Lung (tissue), 12 donors: ENCODE results near the gene TEX48. TPM values are rescaled to one million over a fixed set of nuclear protein-coding genes. Genes with fewer than 3 reads are reported as not detected.
A peak's percentile ranks its signal among the peaks of the same experiment; 100 is the strongest.

Experiments
- ATAC-seq: fragments of 200-7000 bp; cut with Tn5 transposase; one replicate; pipeline ENCODE4 v1.9.1; 2020; ENCODE audit warnings: moderate number of reproducible peaks; ENCODE audit not compliant: insufficient read depth, low FRiP score
- DNase-seq, 3 donors: peaks; one replicate each; pipeline ENCODE4 v3.0.0-alpha.2; 2013 to 2017
- H3K27ac ChIP-seq, 2 donors: one replicate each; pipeline ENCODE4 v1.5.1; 2013; ENCODE audit warnings: mild to moderate bottlenecking in 2 of 2, moderate library complexity in 2 of 2, control low read depth in 1 of 2, inconsistent platforms in 1 of 2, low read depth in 1 of 2, low read length in 1 of 2
- H3K27me3 ChIP-seq, 3 donors: one replicate each; pipeline ENCODE4 v1.5.1; 2013; ENCODE audit warnings: low read length in 2 of 3; ENCODE audit not compliant: control insufficient read depth in 3 of 3, insufficient read depth in 3 of 3
- H3K36me3 ChIP-seq, 4 donors: one replicate each; pipeline ENCODE4 v1.5.1; 2013; ENCODE audit warnings: low read length in 4 of 4, mild to moderate bottlenecking in 1 of 4, moderate library complexity in 1 of 4; ENCODE audit not compliant: control insufficient read depth in 4 of 4, insufficient read depth in 4 of 4
- H3K4me1 ChIP-seq, 5 donors: one replicate each; pipeline ENCODE4 v1.5.1; 2013; ENCODE audit warnings: low read length in 5 of 5, mild to moderate bottlenecking in 2 of 5, moderate library complexity in 1 of 5; ENCODE audit not compliant: control insufficient read depth in 5 of 5, insufficient read depth in 5 of 5
- H3K4me3 ChIP-seq: one replicate; pipeline ENCODE4 v1.5.1; 2013; ENCODE audit warnings: mild to moderate bottlenecking, control low read depth, moderate library complexity
- H3K9ac ChIP-seq, 2 donors: one replicate each; pipeline ENCODE4 v1.5.1; 2013; ENCODE audit warnings: low read length in 2 of 2, control low read depth in 1 of 2; ENCODE audit not compliant: insufficient read depth in 1 of 2
- H3K9me3 ChIP-seq, 4 donors: one replicate each; pipeline ENCODE4 v1.5.1; 2013; ENCODE audit warnings: low read length in 3 of 4, mild to moderate bottlenecking in 1 of 4, moderate library complexity in 1 of 4; ENCODE audit not compliant: control insufficient read depth in 4 of 4, insufficient read depth in 3 of 4
- WGBS, 2 donors: extraction: QIAGEN DNeasy Blood & Tissue Kit; methylation state at CpG; one replicate each; pipeline ENCODE4 v1.1.7; 2013; 5-methylcytosine and 5-hydroxymethylcytosine counted together
- polyA plus RNA-seq, 2 donors: library from polyadenylated mRNA; stranded (reverse); fragments of 200-250 nt; gene quantifications; one replicate each; pipeline ENCODE4 v1.2.1, GENCODE V29; 2013
- total RNA-seq, 2 donors: library from RNA; depleted of rRNA in 1 of 2; stranded (reverse); fragments of >200 nt in 1 of 2; gene quantifications; one replicate each; pipeline ENCODE4 v1.2.1, GENCODE V29; 2014 to 2021
- TF ChIP-seq, protein P1 (sequence below): IDR thresholded peaks from 2 replicates; pipeline ENCODE4 v1.5.1; 2012; ENCODE audit warnings: mild to moderate bottlenecking; ENCODE audit errors: control extremely low read depth, extremely low read depth
- donor health status: control.
- donor health status: control.
- donor health status: Bipolar disorder and iron deficiency.
- donor health status: healthy.
- donor health status: DM: yes; HTN: yes; CAD: no.

Gene TEX48
- total and polyA plus RNA-seq, 4 donors = not detected

DNA sequence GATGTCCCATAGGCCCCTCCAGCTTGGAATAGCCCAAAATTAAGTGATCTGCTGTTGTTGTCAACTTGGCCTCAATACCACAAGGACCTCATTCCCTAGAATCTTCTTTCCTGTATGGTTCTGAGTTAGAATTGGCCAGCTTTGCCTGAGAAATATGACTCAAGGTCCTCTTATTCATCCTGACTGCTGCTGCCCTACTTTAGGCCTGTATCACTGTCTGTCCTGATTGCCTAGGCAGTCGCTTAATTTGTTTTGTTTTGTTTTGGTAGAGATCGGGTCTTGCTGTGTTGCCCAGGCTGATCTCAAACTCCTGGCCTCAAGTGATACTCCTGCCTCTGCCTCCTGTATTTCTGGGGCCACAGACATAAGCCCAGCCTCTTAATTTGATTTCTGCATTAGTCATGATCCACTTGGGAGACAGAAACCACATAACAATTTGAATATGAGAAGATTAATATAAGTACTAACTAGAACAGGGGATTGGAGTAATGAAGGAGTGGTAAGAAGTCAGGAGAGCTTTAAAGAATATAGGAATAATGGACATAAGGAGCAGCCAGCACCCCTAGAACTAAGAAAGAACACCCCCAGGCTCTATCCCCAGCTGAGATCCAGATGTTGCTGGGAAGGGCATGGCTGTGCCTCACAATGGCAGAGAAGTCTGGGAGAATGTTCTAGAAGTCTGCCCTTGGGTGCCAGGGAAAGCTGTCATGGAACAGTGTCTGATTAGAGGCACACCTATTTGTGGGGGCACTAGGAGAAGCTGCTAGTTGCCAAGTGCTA is 29.0 kb downstream of the TEX48 start:
- Histone ChIP-seq H3K27ac (no peak overlapping the region), H3K9me3 (no peaks in the 10 kb centered on the region), H3K4me1 (no peaks in the 10 kb centered on the region), H3K27me3 (no peaks in the 10 kb centered on the region), H3K4me3 (no peak overlapping the region), H3K9ac (peak overlapping the region in 1 of 2 donors; percentile 5), H3K36me3 (peaks cover 0 to 3% (median 0%) of the 10 kb centered on the region in 4 donors)
- ATAC-seq (no peak), DNase-seq (no peak)
- 92 to 94% methylated on average over 2 of the region's 2 CpGs for WGBS, 2 donors
- TF ChIP-seq, protein P1, sequence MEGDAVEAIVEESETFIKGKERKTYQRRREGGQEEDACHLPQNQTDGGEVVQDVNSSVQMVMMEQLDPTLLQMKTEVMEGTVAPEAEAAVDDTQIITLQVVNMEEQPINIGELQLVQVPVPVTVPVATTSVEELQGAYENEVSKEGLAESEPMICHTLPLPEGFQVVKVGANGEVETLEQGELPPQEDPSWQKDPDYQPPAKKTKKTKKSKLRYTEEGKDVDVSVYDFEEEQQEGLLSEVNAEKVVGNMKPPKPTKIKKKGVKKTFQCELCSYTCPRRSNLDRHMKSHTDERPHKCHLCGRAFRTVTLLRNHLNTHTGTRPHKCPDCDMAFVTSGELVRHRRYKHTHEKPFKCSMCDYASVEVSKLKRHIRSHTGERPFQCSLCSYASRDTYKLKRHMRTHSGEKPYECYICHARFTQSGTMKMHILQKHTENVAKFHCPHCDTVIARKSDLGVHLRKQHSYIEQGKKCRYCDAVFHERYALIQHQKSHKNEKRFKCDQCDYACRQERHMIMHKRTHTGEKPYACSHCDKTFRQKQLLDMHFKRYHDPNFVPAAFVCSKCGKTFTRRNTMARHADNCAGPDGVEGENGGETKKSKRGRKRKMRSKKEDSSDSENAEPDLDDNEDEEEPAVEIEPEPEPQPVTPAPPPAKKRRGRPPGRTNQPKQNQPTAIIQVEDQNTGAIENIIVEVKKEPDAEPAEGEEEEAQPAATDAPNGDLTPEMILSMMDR = no peak

DNA sequence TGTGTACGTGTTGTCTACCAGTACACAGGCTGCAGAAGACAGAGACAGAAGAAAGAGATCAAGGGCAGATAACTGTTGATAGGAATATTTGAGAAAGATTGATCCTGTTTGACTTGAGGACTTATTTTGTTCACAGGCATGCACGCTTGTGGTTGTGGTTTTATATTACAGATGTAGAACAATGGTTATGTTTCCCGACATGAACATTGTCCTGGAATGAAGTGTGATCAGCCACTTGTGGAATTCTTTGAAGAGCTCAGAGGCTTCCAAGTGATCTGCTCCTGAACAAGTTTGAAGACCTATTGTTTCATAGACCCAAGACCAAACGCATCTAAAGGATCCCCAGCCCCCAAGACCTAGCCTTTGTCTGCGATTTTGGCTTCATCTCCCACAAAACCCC is 38.1 kb downstream of the TEX48 start:
- Histone ChIP-seq H3K27me3 (no peaks in the 10 kb centered on the region), H3K9ac (no peak overlapping the region), H3K36me3 (peaks cover 7 to 41% (median 25%) of the 10 kb centered on the region in 4 donors), H3K27ac (no peak overlapping the region), H3K9me3 (peaks cover 0 to 3% (median under 1%) of the 10 kb centered on the region in 4 donors), H3K4me3 (no peak overlapping the region), H3K4me1 (no peaks in the 10 kb centered on the region)
- no peak for DNase-seq
- 93 to 94% methylated on average over 5 of the region's 5 CpGs for WGBS, 2 donors
- no peak for ATAC-seq
- TF ChIP-seq, protein P1 = no peak

DNA sequence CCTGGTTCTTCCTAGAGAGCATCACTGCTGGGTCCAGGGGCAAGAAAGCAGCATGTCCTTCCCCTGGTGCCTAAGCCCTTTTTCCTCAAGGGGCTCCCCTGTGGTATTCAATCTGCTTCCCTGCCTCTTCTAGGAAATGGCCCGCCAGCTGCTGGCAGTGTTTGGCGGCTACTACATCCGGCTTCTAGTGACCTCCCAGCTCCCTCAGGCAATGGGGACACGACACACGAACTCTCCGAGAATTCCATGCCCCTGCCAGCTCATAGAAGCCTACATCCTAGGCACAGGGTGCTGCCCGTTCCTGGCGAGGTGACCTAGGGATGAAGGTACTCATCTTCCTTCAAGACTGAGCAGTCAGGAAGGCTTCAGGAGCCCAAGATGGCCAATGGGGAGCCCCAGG is 39.0 kb downstream of the TEX48 start:
- Histone ChIP-seq H3K9me3 (peaks cover 0 to 3% (median under 1%) of the 10 kb centered on the region in 4 donors), H3K4me3 (no peak overlapping the region), H3K27me3 (no peaks in the 10 kb centered on the region), H3K9ac (no peak overlapping the region), H3K27ac (no peak overlapping the region), H3K36me3 (peaks cover 7 to 41% (median 31%) of the 10 kb centered on the region in 4 donors), H3K4me1 (no peaks in the 10 kb centered on the region)
- 90 to 96% methylated on average over 8 of the region's 8 CpGs for WGBS, 2 donors
- TF ChIP-seq, protein P1 = no peak
- ATAC-seq (no peak), DNase-seq (no peak)
